Measurements from ENCODE around the gene EARS2. TPM values are rescaled to one million over a fixed set of nuclear protein-coding genes. Genes with fewer than 3 reads are reported as not detected.

The EARS2 gene
- total RNA-seq, 1 experiment from 2014 or later = 50.1 TPM

DNA sequence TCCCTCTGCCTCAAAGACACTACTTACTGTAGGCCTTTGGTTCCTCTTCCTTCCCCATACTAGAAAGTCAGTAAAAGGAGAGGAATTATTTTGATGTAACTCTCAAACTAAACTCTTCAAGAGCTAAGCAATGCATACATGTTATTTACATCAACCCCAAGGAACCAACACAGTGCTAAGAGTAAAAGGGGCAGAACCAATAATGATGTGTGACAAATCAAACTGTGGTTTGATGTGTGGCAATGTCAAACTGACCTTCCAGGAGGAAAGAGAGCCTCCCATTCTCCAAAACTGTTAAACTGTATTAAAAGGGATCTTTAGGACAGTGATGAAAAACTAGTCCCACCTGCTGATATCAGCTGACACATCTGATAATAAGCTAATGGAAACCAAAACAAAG is 23.2 kb upstream of the EARS2 start:
- Histone ChIP-seq H2AK5ac (ENCODE audit: insufficient read length, low read length) (no peak overlapping the region), H3K4me2 (ENCODE audit: insufficient read depth, insufficient read length, low read length) (no peak overlapping the region), H2BK20ac (ENCODE audit: low read depth, low read length, poor library complexity, severe bottlenecking) (no peak overlapping the region), H3K9me3 (ENCODE audit: control insufficient read depth, low read depth, low read length) (no peaks in the 10 kb centered on the region), H2BK15ac (ENCODE audit: low read depth, low read length) (no peak overlapping the region), H3K56ac (ENCODE audit: insufficient read length, low read depth, low read length) (no peak overlapping the region), H3T11ph (ENCODE audit: low read length) (no peak overlapping the region), H3K79me1 (ENCODE audit: insufficient read depth, low read depth, low read length, poor library complexity, severe bottlenecking) (no peaks in the 10 kb centered on the region), H4K5ac (ENCODE audit: insufficient read length, low read depth, low read length) (no peak overlapping the region), H2BK5ac (ENCODE audit: insufficient read length, low read length) (no peak overlapping the region), H3K14ac (ENCODE audit: insufficient read depth, low read length) (no peak overlapping the region), H3K4ac (ENCODE audit: low read depth, low read length) (no peak overlapping the region), H3K4me1 (ENCODE audit: insufficient read depth, low read length) (no peaks in the 10 kb centered on the region), H3K27ac (ENCODE audit: insufficient read length, low read depth, low read length) (no peak overlapping the region), H4K20me1 (ENCODE audit: control insufficient read depth, insufficient read depth, insufficient read length) (no peaks in the 10 kb centered on the region), H3K79me2 (ENCODE audit: insufficient read depth, low read length) (no peaks in the 10 kb centered on the region), H3K23ac (ENCODE audit: insufficient read length, low read depth, low read length) (no peak overlapping the region), H3K23me2 (ENCODE audit: insufficient read length, low read depth, low read length, poor library complexity, severe bottlenecking) (peaks cover 3% of the 10 kb centered on the region), H4K91ac (ENCODE audit: insufficient read length, low read depth, low read length) (no peak overlapping the region), H3K18ac (ENCODE audit: insufficient read length, low read depth, low read length) (no peak overlapping the region), H2BK12ac (ENCODE audit: insufficient read length, low read depth, low read length) (no peak overlapping the region), H3K9ac (ENCODE audit: extremely low read depth, insufficient read length, low read length) (no peak overlapping the region), H4K8ac (replicated peaks; ENCODE audit: insufficient read length, low read depth, low read length) (no peak overlapping the region), H2BK120ac (ENCODE audit: low read depth, low read length, poor library complexity, severe bottlenecking) (no peak overlapping the region), H2AFZ (ENCODE audit: low read length) (no peak overlapping the region), H3K27me3 (ENCODE audit: insufficient read depth, low read length) (no peaks in the 10 kb centered on the region)
- Mint-ChIP-seq H3K27ac (no peak overlapping the region; a peak in 1 of 7 replicates), H3K9me3 (peaks cover 0 to 1% of the 10 kb centered on the region in 2 experiments; a peak in 1 of 5 replicates), H3K4me3 (no peak overlapping the region), H3K4me1 (no peaks in the 10 kb centered on the region), H3K27me3 (ENCODE audit: low read depth) (no peaks in the 10 kb centered on the region; the same call in 1 of the 2 replicates), H3K36me3 (ENCODE audit: insufficient read depth in 1 of 3, low read depth in 3 of 3) (peaks cover 15 to 60% (median 52%) of the 10 kb centered on the region in 3 experiments)
- DNase-seq = no peak
- no peak for TF ChIP-seq CTCF (conservative IDR thresholded peaks at IDR 0.05)

Data from H9 (cell line).